CD4-positive, alpha-beta T cell treated with Interleukin-17A for 4 hours (primary cell): Measurements from ENCODE around the gene ARL8B.
A peak's percentile ranks its signal among the peaks of the same experiment; 100 is the strongest.
"Not testable (repeated sequence)": the region's sequence is repeated elsewhere in the genome, so short reads cannot be mapped to it uniquely, and the experiment has no call there.

ENCODE experiments used
- DNase-seq: peaks from one replicate; pipeline ENCODE4 v3.0.0-alpha.2; 2020; ENCODE audit warnings: mixed read lengths

The ARL8B gene

GRCh38 chr3:5149306-5149880, 27.3 kb downstream of the ARL8B start:
- no peak for DNase-seq

- no peak for DNase-seq
These were observed 29.5 kb downstream of the ARL8B start for GRCh38 chr3:5151586-5151985.

GRCh38 chr3:5153074-5153473, 31.0 kb downstream of the ARL8B start:
- no peak for DNase-seq

GRCh38 chr3:5155241-5155640, 33.1 kb downstream of the ARL8B start:
- DNase-seq, result no peak

- DNase-seq, result no peak
These were observed 38.2 kb downstream of the ARL8B start for GRCh38 chr3:5160321-5160720.

GRCh38 chr3:5160940-5161858, 39.1 kb downstream of the ARL8B start:
- no peak for DNase-seq

- no peak for DNase-seq
These were observed 40.0 kb downstream of the ARL8B start for GRCh38 chr3:5162102-5162501.

- DNase-seq, result no peak
These were observed 43.6 kb downstream of the ARL8B start for GRCh38 chr3:5165698-5166097.

- DNase-seq, result no peak
These were observed 44.8 kb downstream of the ARL8B start for GRCh38 chr3:5166846-5167245.

GRCh38 chr3:5168110-5168509, 46.0 kb downstream of the ARL8B start:
- no peak for DNase-seq

GRCh38 chr3:5169807-5170206, 47.7 kb downstream of the ARL8B start:
- no peak for DNase-seq

GRCh38 chr3:5170975-5171374, 48.9 kb downstream of the ARL8B start:
- DNase-seq, result no peak

GRCh38 chr3:5172018-5172417, 49.9 kb downstream of the ARL8B start:
- no peak for DNase-seq

GRCh38 chr3:5179036-5179435, 56.9 kb downstream of the ARL8B start:
- DNase-seq, result not testable (repeated sequence)

GRCh38 chr3:5181469-5182141, 59.5 kb downstream of the ARL8B start:
- no peak for DNase-seq

GRCh38 chr3:5183714-5184113, 61.6 kb downstream of the ARL8B start:
- not testable (repeated sequence) for DNase-seq

- no peak for DNase-seq
These were observed 62.4 kb downstream of the ARL8B start for GRCh38 chr3:5184499-5184898.

- no peak for DNase-seq
These were observed 63.1 kb downstream of the ARL8B start for GRCh38 chr3:5185093-5185673.

- no peak for DNase-seq
These were observed 64.2 kb downstream of the ARL8B start for GRCh38 chr3:5186089-5186857.

GRCh38 chr3:5186858-5187155, 64.7 kb downstream of the ARL8B start:
- DNase-seq, result no peak

- DNase-seq, result peak; percentile 93
These were observed 65.2 kb downstream of the ARL8B start, which contains the start of gene EDEM1 for GRCh38 chr3:5187156-5187919. Gene EDEM1, plus strand, starts transcription at chr3:5187707. Its CDS starts 99 bp downstream, at chr3:5187806.

GRCh38 chr3:5187920-5188418, 65.9 kb downstream of the ARL8B start:
- DNase-seq, result peak; percentile 60
